Measurements from ENCODE around the gene SPATA13. TPM values are rescaled to one million over a fixed set of nuclear protein-coding genes. Genes with fewer than 3 reads are reported as not detected.

The SPATA13 gene
- total RNA-seq, 1 experiment from 2014 or later = 21.4 TPM

GRCh38 chr13:24231377-24231776, 70.9 kb downstream of the SPATA13 start:
- no peaks in the 10 kb centered on the region for H3K27me3 ChIP-seq (ENCODE audit: insufficient read depth, low read length)
- H3K36me3 ChIP-seq (ENCODE audit: control insufficient read depth in 1 of 2, insufficient read depth in 2 of 2, low read length in 2 of 2) = no peaks in the 10 kb centered on the region
- no peak overlapping the region for H2AFZ ChIP-seq (ENCODE audit: low read depth, low read length, poor library complexity, severe bottlenecking)
- H4K20me1 ChIP-seq (ENCODE audit: insufficient read depth) = peaks cover 3% of the 10 kb centered on the region; the same call in 1 of the 2 replicates
- H3K79me2 ChIP-seq (ENCODE audit: insufficient read depth, low read length) = peaks cover 62% of the 10 kb centered on the region
- no peak for ATAC-seq
- peaks cover 0 to 2% of the 10 kb centered on the region in 2 experiments; a peak in 1 of 4 replicates for H3K4me1 ChIP-seq (ENCODE audit: control insufficient read depth in 1 of 2, insufficient read depth in 2 of 2, low read length in 2 of 2)
- ChIA-PET POLR2A (no interaction called here), CTCF (interaction anchor here (1.4 to 1.7 kb wide), 3 partner anchors 178 to 212 kb away, joined by 3 to 7 read pairs (median 3); no protein-coding TSS in a partner anchor), RAD21 (ENCODE audit: low non-redundant PET in 1 of 2, low total read pairs in 2 of 2, uncharacterized antibody in 2 of 2, unreplicated experiment in 2 of 2) (no interaction called here)
- no peak overlapping the region for H3K9ac ChIP-seq (ENCODE audit: low read length)
- H3K9me2 ChIP-seq (ENCODE audit: insufficient read depth) = no peaks in the 10 kb centered on the region
- no TSS peak for BruUV-seq (replicated peaks)
- H3K4me2 ChIP-seq (ENCODE audit: low read length) = no peak overlapping the region
- intact Hi-C loops (cut with micrococcal nuclease) = no loop called here
- no peak for TF ChIP-seq CEBPB (IDR thresholded peaks at IDR 0.05; ENCODE audit: low read depth)
- TF ChIP-seq POLR2A (IDR thresholded peaks at IDR 0.05; ENCODE audit: borderline replicate concordance, extremely low read depth, insufficient read depth, insufficient read length) = no peak
- TF ChIP-seq SP1 (IDR thresholded peaks at IDR 0.05; ENCODE audit: low read depth) = no peak
- no peak overlapping the region for H3K4me3 ChIP-seq (replicated peaks in 1 of 2; ENCODE audit: low read depth in 1 of 2, low read length in 2 of 2)
- no peak for DNase-seq (ENCODE audit: low read depth, low spot score)
- H3K27ac ChIP-seq (ENCODE audit: low read depth, low read length) = no peak overlapping the region
- H3K9me3 ChIP-seq (ENCODE audit: control insufficient read depth in 1 of 2, insufficient read depth in 1 of 2, low read depth in 1 of 2, low read length in 2 of 2) = no peaks in the 10 kb centered on the region

GRCh38 chr13:24232037-24232436, 71.5 kb downstream of the SPATA13 start:
- no peak for ATAC-seq

More at GRCh38 chr13:24232037-24232436, 71.5 kb downstream of the SPATA13 start:
- Histone ChIP-seq H3K9me3 (ENCODE audit: control insufficient read depth in 1 of 2, insufficient read depth in 1 of 2, low read depth in 1 of 2, low read length in 2 of 2) (no peaks in the 10 kb centered on the region), H3K27ac (ENCODE audit: low read depth, low read length) (no peak overlapping the region), H3K9me2 (ENCODE audit: insufficient read depth) (no peaks in the 10 kb centered on the region), H2AFZ (ENCODE audit: low read depth, low read length, poor library complexity, severe bottlenecking) (no peak overlapping the region), H3K4me1 (ENCODE audit: control insufficient read depth in 1 of 2, insufficient read depth in 2 of 2, low read length in 2 of 2) (peaks cover 0 to 2% of the 10 kb centered on the region in 2 experiments; a peak in 1 of 4 replicates), H3K4me2 (ENCODE audit: low read length) (no peak overlapping the region), H3K4me3 (replicated peaks in 1 of 2; ENCODE audit: low read depth in 1 of 2, low read length in 2 of 2) (no peak overlapping the region), H3K27me3 (ENCODE audit: insufficient read depth, low read length) (no peaks in the 10 kb centered on the region), H3K79me2 (ENCODE audit: insufficient read depth, low read length) (peaks cover 63% of the 10 kb centered on the region), H4K20me1 (ENCODE audit: insufficient read depth) (peaks cover 3% of the 10 kb centered on the region; the same call in 1 of the 2 replicates), H3K9ac (ENCODE audit: low read length) (no peak overlapping the region), H3K36me3 (ENCODE audit: control insufficient read depth in 1 of 2, insufficient read depth in 2 of 2, low read length in 2 of 2) (no peaks in the 10 kb centered on the region)
- ChIA-PET POLR2A (no interaction called here), CTCF (no interaction called here), RAD21 (ENCODE audit: low non-redundant PET in 1 of 2, low total read pairs in 2 of 2, uncharacterized antibody in 2 of 2, unreplicated experiment in 2 of 2) (no interaction called here)
- TF ChIP-seq ZNF274 (IDR thresholded peaks at IDR 0.05; ENCODE audit: low read depth, low read length) = no peak
- TF ChIP-seq MAX (IDR thresholded peaks at IDR 0.05) = no peak
- no peak for TF ChIP-seq RAD21 (IDR thresholded peaks at IDR 0.05; ENCODE audit: low read depth)
- TF ChIP-seq EZH2 (IDR thresholded peaks at IDR 0.05) = no peak
- no peak for DNase-seq (ENCODE audit: low read depth, low spot score)
- BruUV-seq (replicated peaks) = no TSS peak
- intact Hi-C loops (cut with micrococcal nuclease) = no loop called here

All from HCT116 (cell line).